CD4-positive, alpha-beta T cell treated with Interleukin-2 at 100 ng/mL for 4 hours (primary cell): ENCODE results near the gene CITED2.

Source experiments
- DNase-seq: peaks from one replicate; pipeline ENCODE4 v3.0.0-alpha.2; 2020; ENCODE audit warnings: low spot score

The CITED2 gene

GRCh38 chr6:139329224-139329623 lies 45.2 kb downstream of the CITED2 start:
- DNase-seq: no peak

- DNase-seq: no peak
Observed at GRCh38 chr6:139327038-139327437, 47.4 kb downstream of the CITED2 start.

- DNase-seq: no peak
Observed at GRCh38 chr6:139325686-139326085, 48.8 kb downstream of the CITED2 start.

GRCh38 chr6:139325125-139325524 lies 49.3 kb downstream of the CITED2 start:
- no peak for DNase-seq

GRCh38 chr6:139324301-139324555 lies 50.2 kb downstream of the CITED2 start:
- DNase-seq: no peak

GRCh38 chr6:139323511-139324300 lies 50.7 kb downstream of the CITED2 start:
- DNase-seq: peak; percentile 88
